Mesodermal cell (in vitro differentiated cells): Measurements from ENCODE around the gene ARPC4.

Experiments
- H3K27ac ChIP-seq: 2 replicates; pipeline ENCODE4 v1.7.0; 2013; ENCODE audit warnings: mild to moderate bottlenecking, low read depth, low read length, moderate library complexity; ENCODE audit not compliant: severe bottlenecking
- H3K36me3 ChIP-seq: 2 replicates; pipeline ENCODE4 v1.7.1; 2013; ENCODE audit warnings: mild to moderate bottlenecking, low read length, moderate library complexity; ENCODE audit not compliant: control insufficient read depth, insufficient read depth
- H3K4me1 ChIP-seq: one replicate; pipeline ENCODE4 v1.7.1; 2013; ENCODE audit warnings: mild to moderate bottlenecking, low read length; ENCODE audit not compliant: insufficient read depth, control insufficient read depth, poor library complexity, severe bottlenecking
- H3K4me3 ChIP-seq: 2 replicates; pipeline ENCODE4 v1.7.0; 2013; ENCODE audit warnings: low read length, control low read depth, mild to moderate bottlenecking; ENCODE audit not compliant: insufficient read depth, poor library complexity, severe bottlenecking; ENCODE audit errors: extremely low read depth
- H3K9me3 ChIP-seq: 2 replicates; pipeline ENCODE4 v1.7.1; 2013; ENCODE audit warnings: mild to moderate bottlenecking, low read length, moderate library complexity; ENCODE audit not compliant: control insufficient read depth
- WGBS, 2 experiments: methylation state at CpG; one replicate each; pipeline ENCODE4 v1.1.5; 2013; ENCODE audit warnings: missing lambda C conversion rate in 2 of 2; ENCODE audit not compliant: insufficient coverage in 2 of 2; 5-methylcytosine and 5-hydroxymethylcytosine counted together

Gene ARPC4

GRCh38 chr3:9754678-9755077 lies 38.2 kb upstream of the ARPC4 start:
- H3K4me1 ChIP-seq = peaks cover 9% of the 10 kb centered on the region
- no peak overlapping the region for H3K4me3 ChIP-seq
- peaks cover 73% of the 10 kb centered on the region for H3K36me3 ChIP-seq
- WGBS, 2 experiments = 95 to 96% methylated on average over 6 to 7 of the region's 8 CpGs
- peak overlapping the region; percentile 36 for H3K27ac ChIP-seq
- H3K9me3 ChIP-seq = no peaks in the 10 kb centered on the region

DNA sequence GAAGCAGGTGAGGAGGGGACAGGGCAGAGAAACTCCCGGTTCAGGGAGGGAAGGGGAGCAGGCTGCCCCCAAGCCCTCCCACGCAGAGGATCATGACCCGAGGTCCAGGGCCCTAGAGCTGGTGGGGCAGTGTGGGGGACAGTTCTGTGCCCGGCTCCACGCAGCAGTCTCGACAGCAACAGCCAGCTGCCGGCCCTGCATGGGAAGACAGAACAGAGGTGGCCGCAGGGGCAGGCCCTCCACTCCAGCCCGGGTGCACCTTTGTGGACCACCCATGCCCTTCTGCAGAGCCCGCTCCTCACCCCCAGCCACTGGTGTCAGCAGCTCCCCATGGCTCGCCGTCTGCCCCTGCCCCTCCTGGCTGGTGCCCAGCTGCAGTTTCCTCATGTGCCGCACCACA lies 35.5 kb upstream of the ARPC4 start:
- whole genome bisulfite sequencing, 2 experiments = 93 to 97% methylated on average over 9 of the region's 13 CpGs
- peaks cover 4% of the 10 kb centered on the region for H3K4me1 ChIP-seq
- H3K4me3 ChIP-seq = no peak overlapping the region
- peaks cover 76% of the 10 kb centered on the region for H3K36me3 ChIP-seq
- H3K27ac ChIP-seq = no peak overlapping the region
- H3K9me3 ChIP-seq = no peaks in the 10 kb centered on the region

- peaks cover 60% of the 10 kb centered on the region for H3K36me3 ChIP-seq
- WGBS, 2 experiments = 95% methylated on average over 6 to 8 of the region's 10 CpGs
These were observed 31.9 kb upstream of the ARPC4 start for GRCh38 chr3:9760779-9761505.

DNA sequence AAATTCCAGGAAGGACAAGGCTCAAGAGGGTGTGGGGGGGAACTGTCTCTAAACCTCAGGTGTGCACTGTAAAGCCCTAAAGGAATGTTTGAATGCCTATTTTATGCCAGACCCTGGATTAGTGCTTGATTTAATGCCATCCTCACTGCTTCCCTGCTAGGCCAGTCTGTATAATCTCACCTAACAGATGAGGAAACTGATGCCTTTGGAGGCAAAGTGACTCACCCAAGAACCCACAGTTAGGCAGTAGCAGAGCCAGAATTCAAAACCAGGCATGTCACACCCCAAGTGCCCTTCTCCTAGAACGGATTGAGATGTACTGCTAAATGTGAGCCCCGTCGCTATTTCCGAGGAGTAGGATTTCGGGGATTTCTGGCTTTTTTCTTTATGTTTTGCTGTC lies 31.0 kb upstream of the ARPC4 start:
- peaks cover 50% of the 10 kb centered on the region for H3K36me3 ChIP-seq
- no peak overlapping the region for H3K4me3 ChIP-seq
- WGBS, 2 experiments = 50 to 94% methylated on average over 1 to 5 of the region's 5 CpGs
- no peaks in the 10 kb centered on the region for H3K9me3 ChIP-seq
- no peak overlapping the region for H3K27ac ChIP-seq
- H3K4me1 ChIP-seq = no peaks in the 10 kb centered on the region

More at GRCh38 chr3:9760779-9761505, 31.9 kb upstream of the ARPC4 start:
- Histone ChIP-seq H3K4me3 (no peak overlapping the region), H3K9me3 (no peaks in the 10 kb centered on the region), H3K27ac (no peak overlapping the region), H3K4me1 (no peaks in the 10 kb centered on the region)

DNA sequence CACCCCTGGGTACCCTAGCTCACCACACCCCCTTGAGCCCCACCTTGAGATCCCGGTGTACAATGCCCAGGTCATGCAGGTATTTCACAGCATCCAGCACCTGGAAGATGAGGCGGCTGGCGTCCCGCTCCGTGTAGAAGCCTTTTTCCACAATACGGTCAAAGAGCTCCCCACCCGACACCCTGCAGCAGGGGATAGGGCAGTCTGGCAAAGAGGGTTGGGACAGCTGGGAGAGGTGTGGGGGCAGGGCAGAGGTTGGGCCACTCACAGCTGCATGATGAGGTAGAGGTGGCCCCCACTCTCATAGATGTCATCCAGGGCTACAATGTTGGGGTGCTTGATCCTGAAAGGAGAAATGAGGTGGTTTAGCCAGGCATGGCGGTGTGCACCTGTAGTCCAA lies 30.0 kb upstream of the ARPC4 start:
- Histone ChIP-seq H3K36me3 (peaks cover 40% of the 10 kb centered on the region), H3K27ac (no peak overlapping the region), H3K9me3 (no peaks in the 10 kb centered on the region), H3K4me3 (no peak overlapping the region), H3K4me1 (no peaks in the 10 kb centered on the region)
- WGBS, 2 experiments = 94 to 100% methylated on average over 3 to 7 of the region's 8 CpGs

GRCh38 chr3:9765865-9766264 lies 27.0 kb upstream of the ARPC4 start:
- WGBS, 2 experiments = 58 to 82% methylated on average over 1 to 4 of the region's 4 CpGs

GRCh38 chr3:9767418-9767817 lies 25.5 kb upstream of the ARPC4 start:
- 92 to 97% methylated on average over 4 to 6 of the region's 7 CpGs for WGBS, 2 experiments

More at GRCh38 chr3:9765865-9766264, 27.0 kb upstream of the ARPC4 start:
- H3K4me3 ChIP-seq = no peak overlapping the region
- H3K9me3 ChIP-seq = no peaks in the 10 kb centered on the region
- peaks cover 12% of the 10 kb centered on the region for H3K36me3 ChIP-seq
- H3K27ac ChIP-seq = no peak overlapping the region
- peaks cover 5% of the 10 kb centered on the region for H3K4me1 ChIP-seq

GRCh38 chr3:9768141-9768775 lies 24.6 kb upstream of the ARPC4 start:
- H3K9me3 ChIP-seq = no peaks in the 10 kb centered on the region
- WGBS, 2 experiments = 85 to 90% methylated on average over 2 to 6 of the region's 6 CpGs
- peaks cover 3% of the 10 kb centered on the region for H3K36me3 ChIP-seq
- no peak overlapping the region for H3K27ac ChIP-seq
- peaks cover 5% of the 10 kb centered on the region for H3K4me1 ChIP-seq
- no peak overlapping the region for H3K4me3 ChIP-seq

More at GRCh38 chr3:9767418-9767817, 25.5 kb upstream of the ARPC4 start:
- Histone ChIP-seq H3K27ac (no peak overlapping the region), H3K36me3 (peaks cover 6% of the 10 kb centered on the region), H3K4me1 (peaks cover 5% of the 10 kb centered on the region), H3K9me3 (no peaks in the 10 kb centered on the region), H3K4me3 (no peak overlapping the region)

DNA sequence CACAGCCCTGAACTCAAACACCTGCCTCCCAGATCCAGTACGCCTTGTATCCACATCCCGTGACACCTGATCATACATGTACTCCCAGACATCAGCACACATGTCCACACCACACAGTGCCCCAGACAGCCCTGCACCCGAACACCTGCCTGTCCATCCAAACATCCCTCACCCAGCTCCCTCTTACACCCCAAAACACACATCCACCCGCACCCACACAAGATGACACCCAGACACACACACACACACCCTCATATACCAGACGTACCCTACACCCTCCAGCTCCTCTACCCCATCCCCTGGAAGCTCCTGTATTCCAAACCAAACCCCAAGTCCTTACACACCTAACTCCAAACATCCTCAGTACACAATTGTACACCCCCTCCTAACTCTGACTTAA lies 23.9 kb upstream of the ARPC4 start:
- peak overlapping the region; percentile 43 for H3K4me3 ChIP-seq
- peaks cover 5% of the 10 kb centered on the region for H3K4me1 ChIP-seq
- H3K36me3 ChIP-seq = peaks cover under 1% of the 10 kb centered on the region
- H3K9me3 ChIP-seq = no peaks in the 10 kb centered on the region
- 92 to 98% methylated on average over 4 to 5 of the region's 5 CpGs for WGBS, 2 experiments
- H3K27ac ChIP-seq = no peak overlapping the region

DNA sequence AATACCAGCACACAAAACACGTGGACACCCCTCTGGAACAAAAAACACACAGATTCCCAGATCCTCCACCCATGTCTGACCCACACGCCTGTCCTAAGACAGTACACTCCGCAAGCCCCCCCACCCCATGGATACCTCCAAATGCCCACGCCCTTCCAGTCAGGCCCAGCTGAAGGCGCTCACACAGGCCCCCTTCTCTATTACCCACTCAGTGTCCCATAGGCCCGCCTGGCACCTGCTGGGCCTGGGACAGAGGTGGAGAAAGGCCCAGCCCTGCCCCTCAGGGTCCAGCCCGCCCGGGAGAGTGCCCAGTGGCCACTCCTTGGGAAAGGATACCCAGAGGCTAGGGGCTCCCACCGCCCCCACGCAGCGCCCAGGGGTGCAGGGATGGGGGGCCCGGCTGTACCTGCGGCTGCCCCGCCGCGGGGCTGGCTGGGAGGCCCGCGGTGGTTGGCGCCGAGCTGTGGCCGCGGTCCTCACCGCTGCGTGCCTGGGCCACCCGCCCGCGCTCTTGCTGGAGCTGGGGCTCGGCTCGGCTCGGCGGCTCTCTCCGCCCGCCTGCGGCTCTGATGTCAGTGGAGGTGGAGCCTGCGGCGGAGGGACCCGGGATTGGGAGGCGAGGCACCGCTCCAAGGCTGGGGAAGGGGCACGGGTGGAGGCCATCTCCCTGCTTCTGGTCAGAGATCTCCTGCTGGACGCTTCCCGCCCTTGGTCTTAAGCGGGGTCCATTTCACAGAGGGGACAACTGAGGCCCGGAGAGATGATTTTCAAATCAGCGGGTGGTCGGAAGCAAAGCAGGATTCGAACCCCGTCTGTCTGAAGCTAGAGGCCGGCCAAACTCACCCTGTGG lies 23.2 kb upstream of the ARPC4 start, which contains the start of gene CAMK1:
Gene CAMK1 (minus strand): TSS at position 522 of the 850 bp plus-strand sequence. CDS start 2,198 bp downstream, outside the sequence.
- H3K36me3 ChIP-seq = no peaks in the 10 kb centered on the region
- H3K4me3 ChIP-seq = peak within 1 kb of the TSS; percentile 43
- no peak within 1 kb of the TSS for H3K27ac ChIP-seq
- peaks cover 5% of the 10 kb centered on the region for H3K4me1 ChIP-seq
- H3K9me3 ChIP-seq = no peaks in the 10 kb centered on the region
- 11 to 22% methylated on average over 31 to 47 of the region's 49 CpGs for WGBS, 2 experiments
